ENCODE data around the gene KIAA0513. TPM values are rescaled to one million over a fixed set of nuclear protein-coding genes. Genes with fewer than 3 reads are reported as not detected.
"Not testable (repeated sequence)": the region's sequence is repeated elsewhere in the genome, so short reads cannot be mapped to it uniquely, and the experiment has no call there.

The KIAA0513 gene
- total and polyA plus RNA-seq, 2 experiments from 2014 or later = 12.8 to 24.6 TPM

DNA sequence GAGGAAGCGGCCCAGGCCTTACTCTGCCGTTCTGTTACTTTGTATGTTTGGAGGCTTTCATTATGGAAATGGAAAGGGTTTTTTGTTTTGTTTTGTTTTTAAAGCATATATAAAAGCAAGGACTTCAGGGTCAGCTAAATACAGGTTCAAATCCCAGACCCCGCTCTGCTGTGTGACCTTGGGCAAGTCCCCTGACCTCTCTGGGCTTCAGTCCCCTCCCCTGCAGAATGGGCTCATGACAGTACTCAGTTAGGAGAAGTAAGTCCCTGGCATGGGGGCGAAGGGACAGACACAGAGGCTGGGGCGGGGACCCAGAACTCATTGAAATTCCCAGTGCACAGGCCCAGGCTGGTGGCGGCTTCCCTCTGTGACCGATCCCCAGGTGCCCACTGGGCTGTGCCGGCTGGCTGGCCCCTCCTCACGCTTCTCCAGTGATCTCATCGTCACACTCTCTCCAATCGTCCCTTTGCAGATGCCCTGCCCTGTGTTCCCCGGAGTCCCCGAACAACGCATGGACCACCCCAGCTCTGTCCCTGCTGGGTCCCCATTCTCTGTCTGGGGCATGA lies 85.7 kb downstream of the KIAA0513 start:
- Histone ChIP-seq H3K36me3 (no peaks in the 10 kb centered on the region), H3K27me3 (no peaks in the 10 kb centered on the region), H3K4me1 (ENCODE audit: low read depth) (no peaks in the 10 kb centered on the region), H3K9me3 (ENCODE audit: low read depth) (no peaks in the 10 kb centered on the region), H3K27ac (no peak overlapping the region), H3K4me3 (no peak overlapping the region)
- TF ChIP-seq CTCF (IDR thresholded peaks at IDR 0.05; ENCODE audit: low read depth, low read length) = no peak
- DNase-seq (ENCODE audit: low read depth in 1 of 2, low spot score in 1 of 2) = no peak

DNA sequence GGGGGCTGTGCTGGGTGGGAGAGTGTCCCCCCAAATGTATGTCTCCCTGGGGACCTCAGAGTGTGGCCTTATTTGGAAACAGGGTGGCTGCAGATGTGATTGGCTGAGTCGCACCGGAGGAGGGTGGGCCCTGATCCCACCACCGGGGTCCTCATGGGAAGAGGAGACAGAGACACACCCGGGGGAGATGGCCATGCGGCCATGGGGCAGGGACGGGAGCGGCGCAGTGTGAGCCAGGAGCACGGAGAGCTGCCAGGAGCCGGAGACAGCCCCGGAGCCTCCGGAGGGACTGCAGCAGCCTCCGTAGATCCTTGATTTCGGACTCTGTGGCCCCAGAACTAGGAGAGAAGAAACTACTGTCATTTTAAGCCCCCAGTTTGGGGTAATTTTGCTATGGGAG lies 86.3 kb downstream of the KIAA0513 start:
- Histone ChIP-seq H3K27me3 (no peaks in the 10 kb centered on the region), H3K36me3 (no peaks in the 10 kb centered on the region), H3K27ac (no peak overlapping the region), H3K9me3 (ENCODE audit: low read depth) (no peaks in the 10 kb centered on the region), H3K4me1 (ENCODE audit: low read depth) (no peaks in the 10 kb centered on the region), H3K4me3 (no peak overlapping the region)
- TF ChIP-seq CTCF (IDR thresholded peaks at IDR 0.05; ENCODE audit: low read depth, low read length) = no peak
- no peak for DNase-seq (ENCODE audit: low read depth in 1 of 2, low spot score in 1 of 2)

GRCh38 chr16:85114909-85115567 lies 87.4 kb downstream of the KIAA0513 start:
- H3K27ac ChIP-seq = no peak overlapping the region
- H3K4me3 ChIP-seq = no peak overlapping the region
- H3K9me3 ChIP-seq (ENCODE audit: low read depth) = no peaks in the 10 kb centered on the region
- peak; percentile 95 for TF ChIP-seq CTCF (IDR thresholded peaks at IDR 0.05; ENCODE audit: low read depth, low read length)
- no peaks in the 10 kb centered on the region for H3K36me3 ChIP-seq
- no peaks in the 10 kb centered on the region for H3K27me3 ChIP-seq
- DNase-seq (ENCODE audit: low read depth in 1 of 2, low spot score in 1 of 2) = peak; percentile 86 to 92
- H3K4me1 ChIP-seq (ENCODE audit: low read depth) = no peaks in the 10 kb centered on the region

DNA sequence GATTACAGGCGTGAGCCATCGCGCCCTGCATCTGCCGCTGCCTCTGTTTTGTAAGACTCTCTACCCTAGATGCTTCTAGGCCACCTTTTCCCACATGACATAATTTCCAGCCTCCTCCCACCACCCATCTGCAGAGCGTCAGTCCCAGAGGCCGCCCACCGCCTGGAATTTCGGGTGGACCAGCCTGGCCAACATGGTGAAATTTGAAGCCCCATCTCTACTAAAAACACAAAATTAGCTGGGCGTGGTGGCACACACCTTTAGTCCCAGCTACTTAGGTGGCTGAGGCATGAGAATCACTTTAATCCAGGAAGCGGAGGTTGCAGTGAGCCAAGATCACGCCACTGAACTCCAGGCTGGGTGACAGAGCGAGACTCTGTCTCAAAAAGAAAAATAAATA lies 89.8 kb downstream of the KIAA0513 start:
- Histone ChIP-seq H3K4me3 (no peak overlapping the region), H3K27ac (no peak overlapping the region), H3K4me1 (ENCODE audit: low read depth) (no peaks in the 10 kb centered on the region), H3K36me3 (no peaks in the 10 kb centered on the region), H3K9me3 (ENCODE audit: low read depth) (no peaks in the 10 kb centered on the region), H3K27me3 (no peaks in the 10 kb centered on the region)
- DNase-seq (ENCODE audit: low read depth in 1 of 2, low spot score in 1 of 2) = no peak
- no peak for TF ChIP-seq CTCF (IDR thresholded peaks at IDR 0.05; ENCODE audit: low read depth, low read length)

GRCh38 chr16:85120006-85120340 lies 92.4 kb downstream of the KIAA0513 start:
- no peaks in the 10 kb centered on the region for H3K27me3 ChIP-seq
- H3K9me3 ChIP-seq (ENCODE audit: low read depth) = no peaks in the 10 kb centered on the region
- H3K36me3 ChIP-seq = no peaks in the 10 kb centered on the region
- no peak overlapping the region for H3K27ac ChIP-seq
- TF ChIP-seq CTCF (IDR thresholded peaks at IDR 0.05; ENCODE audit: low read depth, low read length) = no peak
- no peaks in the 10 kb centered on the region for H3K4me1 ChIP-seq (ENCODE audit: low read depth)
- H3K4me3 ChIP-seq = no peak overlapping the region
- no peak for DNase-seq (ENCODE audit: low read depth in 1 of 2, low spot score in 1 of 2)

- H3K4me3 ChIP-seq; H3K36me3 ChIP-seq; H3K9me3 ChIP-seq (ENCODE audit: low read depth); H3K27me3 ChIP-seq; DNase-seq (ENCODE audit: low read depth in 1 of 2, low spot score in 1 of 2); H3K27ac ChIP-seq: not testable (repeated sequence)
- H3K4me1 ChIP-seq (ENCODE audit: low read depth) = peaks cover 14% of the 10 kb centered on the region
These were observed 95.8 kb downstream of the KIAA0513 start for GRCh38 chr16:85123441-85123840.

All from cardiac muscle cell (in vitro differentiated cells and primary cell).